HCT116 (cell line): ENCODE data around the gene KIF18A. TPM values are rescaled to one million over a fixed set of nuclear protein-coding genes. Genes with fewer than 3 reads are reported as not detected.

Experiments
- ATAC-seq: fragments of 200-7000 bp; cut with Tn5 transposase; 2 replicates; pipeline ENCODE4 v1.9.1; 2020; ENCODE audit warnings: mild to moderate bottlenecking, moderate library complexity
- BruUV-seq: library from RNA; stranded (reverse); fragments of 400-500 nt; replicated peaks from 2 replicates; lab custom pipeline; 2021; lab: Mats Ljungman, UMichigan
- CTCF ChIA-PET: fragments of 300-600 bp; sonication (Branson Sonifier 250); formaldehyde crosslinking; loops from one replicate; lab custom pipeline; 2021; ENCODE audit warnings: antibody characterized with exemption; lab: Charles Lee
- POLR2A ChIA-PET: fragments of 300-600, 350-600 bp; sonication (Branson Sonifier 250); formaldehyde crosslinking; loops from one replicate; lab custom pipeline; 2021; ENCODE audit warnings: antibody characterized with exemption; lab: Charles Lee
- RAD21 ChIA-PET, 2 experiments: fragments of 300-600 bp; sonication (Branson Sonifier 250); formaldehyde crosslinking; loops; one replicate each; lab custom pipeline; 2023; ENCODE audit warnings: low total read pairs in 2 of 2; ENCODE audit not compliant: uncharacterized antibody in 2 of 2, unreplicated experiment in 2 of 2, low non-redundant PET in 1 of 2; lab: Charles Lee
- DNase-seq: peaks from one replicate; pipeline ENCODE4 v3.0.0-alpha.2; 2010; ENCODE audit warnings: low read depth, low spot score
- H2AFZ ChIP-seq: fragments of 200-600 bp; shearing (Covaris generic), sonication (generic); 2 replicates; pipeline ENCODE4 v1.6.1; 2017; ENCODE audit warnings: low read depth, mixed run types, mixed read lengths, antibody characterized with exemption, low read length; ENCODE audit not compliant: poor library complexity, severe bottlenecking
- H3K27ac ChIP-seq: 2 replicates; pipeline ENCODE4 v1.5.1; 2012; ENCODE audit warnings: low read depth, low read length
- H3K27me3 ChIP-seq: fragments of 200-600 bp; sonication (generic); 2 replicates; pipeline ENCODE4 v1.6.1; 2016; ENCODE audit warnings: mixed run types, low read length, mixed read lengths; ENCODE audit not compliant: insufficient read depth
- H3K36me3 ChIP-seq, 2 experiments: fragments of 200-500 bp in 1 of 2; fragments of 200-600 bp in 1 of 2; sonication (Bioruptor generic) in 1 of 2; sonication (generic) in 1 of 2; 2 replicates each; pipeline versions ENCODE4 v1.5.1 to v1.6.1; 2014 to 2016; ENCODE audit warnings: low read length in 2 of 2, inconsistent platforms in 1 of 2, mixed read lengths in 1 of 2, mixed run types in 1 of 2; ENCODE audit not compliant: insufficient read depth in 2 of 2, control insufficient read depth in 1 of 2
- H3K4me1 ChIP-seq, 2 experiments: fragments of 200-600 bp in 1 of 2; sonication (generic) in 1 of 2; 2 replicates each; pipeline versions ENCODE4 v1.5.1 to v1.6.1; 2012 to 2017; ENCODE audit warnings: low read length in 2 of 2, inconsistent platforms in 1 of 2, mild to moderate bottlenecking in 1 of 2, mixed read lengths in 1 of 2, mixed run types in 1 of 2, moderate library complexity in 1 of 2; ENCODE audit not compliant: insufficient read depth in 2 of 2, control insufficient read depth in 1 of 2
- H3K4me2 ChIP-seq: fragments of 200-600 bp; sonication (generic); 2 replicates; pipeline ENCODE4 v1.6.1; 2017; ENCODE audit warnings: mixed run types, low read length, mixed read lengths
- H3K4me3 ChIP-seq, 2 experiments: fragments of 200-600 bp in 1 of 2; sonication (generic) in 1 of 2; replicated peaks in 1 of 2; 2 replicates each; pipeline ENCODE4 v1.5.1; 2011 to 2016; ENCODE audit warnings: low read length in 2 of 2, control low read depth in 1 of 2, low read depth in 1 of 2, mild to moderate bottlenecking in 1 of 2, mixed read lengths in 1 of 2, mixed run types in 1 of 2
- H3K79me2 ChIP-seq: fragments of 200-600 bp; sonication (generic); 2 replicates; pipeline ENCODE4 v1.6.1; 2017; ENCODE audit warnings: mild to moderate bottlenecking, mixed run types, low read length, moderate library complexity, mixed read lengths; ENCODE audit not compliant: insufficient read depth
- H3K9ac ChIP-seq: fragments of 200-600 bp; sonication (generic); 2 replicates; pipeline ENCODE4 v1.6.1; 2016; ENCODE audit warnings: low read length, mixed read lengths
- H3K9me2 ChIP-seq: fragments of 200-600 bp; sonication (generic), shearing (Covaris generic); 2 replicates; pipeline ENCODE4 v1.6.1; 2017; ENCODE audit warnings: mixed run types, mild to moderate bottlenecking, moderate library complexity; ENCODE audit not compliant: insufficient read depth
- H3K9me3 ChIP-seq, 2 experiments: fragments of 200-500 bp in 1 of 2; fragments of 200-600 bp in 1 of 2; sonication (Bioruptor generic) in 1 of 2; sonication (generic) in 1 of 2; 2 replicates each; pipeline ENCODE4 v1.6.1; 2014 to 2017; ENCODE audit warnings: low read length in 2 of 2, mixed read lengths in 2 of 2, inconsistent platforms in 1 of 2, low read depth in 1 of 2, mild to moderate bottlenecking in 1 of 2, mixed run types in 1 of 2, moderate library complexity in 1 of 2; ENCODE audit not compliant: control insufficient read depth in 1 of 2, insufficient read depth in 1 of 2
- H4K20me1 ChIP-seq: fragments of 200-600 bp; sonication (generic), shearing (Covaris generic); 2 replicates; pipeline ENCODE4 v1.6.1; 2017; ENCODE audit warnings: mixed run types, mild to moderate bottlenecking, moderate library complexity; ENCODE audit not compliant: insufficient read depth
- ATF3 ChIP-seq: IDR thresholded peaks from 2 replicates; pipeline ENCODE4 v1.6.1; 2012
- CBX3 ChIP-seq: IDR thresholded peaks from 2 replicates; pipeline ENCODE4 v1.6.1; 2012; ENCODE audit warnings: low read depth
- CTCF ChIP-seq, 3 experiments: fragments of 200-600 bp in 1 of 3; sonication (generic) in 1 of 3; IDR thresholded peaks in 2 of 3; conservative IDR thresholded peaks in 1 of 3; 2 replicates each; pipeline ENCODE4 v1.5.1; 2012 to 2017; ENCODE audit warnings: low read depth in 2 of 3, low read length in 2 of 3, antibody characterized with exemption in 1 of 3, borderline replicate concordance in 1 of 3, control low read depth in 1 of 3, mild to moderate bottlenecking in 1 of 3, mixed read lengths in 1 of 3, mixed run types in 1 of 3, moderate library complexity in 1 of 3; ENCODE audit not compliant: insufficient read depth in 1 of 3
- EGR1 ChIP-seq: IDR thresholded peaks from 2 replicates; pipeline ENCODE4 v1.6.1; 2012; ENCODE audit warnings: low read depth
- ELF1 ChIP-seq: IDR thresholded peaks from 2 replicates; pipeline ENCODE4 v1.6.1; 2012; ENCODE audit warnings: low read depth, borderline replicate concordance
- EZH2 ChIP-seq: fragments of 200-600 bp; sonication (generic); IDR thresholded peaks from 2 replicates; pipeline ENCODE4 v1.6.1; 2017; ENCODE audit warnings: antibody characterized with exemption, mixed run types
- FOSL1 ChIP-seq: IDR thresholded peaks from 2 replicates; pipeline ENCODE4 v1.6.1; 2012; ENCODE audit warnings: low read depth
- JUND ChIP-seq: IDR thresholded peaks from 2 replicates; pipeline ENCODE4 v1.6.1; 2012
- POLR2A ChIP-seq: IDR thresholded peaks from 2 replicates; pipeline ENCODE4 v1.7.0; 2011; ENCODE audit warnings: borderline replicate concordance; ENCODE audit not compliant: insufficient read depth, insufficient read length; ENCODE audit errors: extremely low read depth
- POLR2AphosphoS5 ChIP-seq: IDR thresholded peaks from 2 replicates; pipeline ENCODE4 v1.6.1; 2011; ENCODE audit warnings: mild to moderate bottlenecking, low read depth, low read length, moderate library complexity
- RAD21 ChIP-seq: IDR thresholded peaks from 2 replicates; pipeline ENCODE4 v1.6.1; 2012; ENCODE audit warnings: low read depth, mild to moderate bottlenecking
- REST ChIP-seq: IDR thresholded peaks from 2 replicates; pipeline ENCODE4 v1.6.1; 2012; ENCODE audit warnings: low read depth
- SIN3A ChIP-seq: IDR thresholded peaks from 2 replicates; pipeline ENCODE4 v1.6.1; 2012; ENCODE audit warnings: low read depth
- TCF7L2 ChIP-seq: IDR thresholded peaks from 2 replicates; pipeline ENCODE4 v1.7.0; 2011; ENCODE audit warnings: borderline replicate concordance, inconsistent platforms; ENCODE audit not compliant: insufficient read depth, insufficient read length; ENCODE audit errors: extremely low read depth
- ZNF274 ChIP-seq: fragments of 200-500 bp; sonication (Bioruptor generic); IDR thresholded peaks from 2 replicates; pipeline ENCODE4 v1.6.1; 2014; ENCODE audit warnings: mild to moderate bottlenecking, low read depth, low read length, inconsistent platforms
- intact Hi-C: fragments of 100-400 bp; cut with micrococcal nuclease; formaldehyde crosslinking; loops from 2 replicates; pipeline ENCODE4 v1.10.0; 2022
- total RNA-seq: library from RNA; stranded (reverse); gene quantifications from one replicate; pipeline ENCODE4 v1.2.1, GENCODE V29; 2021; ENCODE audit not compliant: unreplicated experiment

Gene KIF18A
- total RNA-seq, 1 experiment from 2014 or later, result 50.7 TPM

GRCh38 chr11:27996066-27996465 lies 111.9 kb downstream of the KIF18A start:
- no peak for DNase-seq
- POLR2A ChIA-PET, result no interaction called here
- Histone ChIP-seq H3K4me1 (no peaks in the 10 kb centered on the region), H3K36me3 (no peaks in the 10 kb centered on the region), H3K9ac (no peak overlapping the region), H2AFZ (no peak overlapping the region), H3K27ac (no peak overlapping the region), H3K4me2 (no peak overlapping the region), H4K20me1 (no peaks in the 10 kb centered on the region), H3K9me2 (no peaks in the 10 kb centered on the region), H3K4me3 (no peak overlapping the region), H3K27me3 (no peaks in the 10 kb centered on the region), H3K79me2 (no peaks in the 10 kb centered on the region), H3K9me3 (peaks cover 0 to 5% of the 10 kb centered on the region in 2 experiments; a peak in 2 of 4 replicates)
- CTCF ChIA-PET, result no interaction called here
- no peak for TF ChIP-seq CTCF (IDR thresholded peaks at IDR 0.05 in 2 of 3, conservative IDR thresholded peaks at IDR 0.05 in 1 of 3; ENCODE audit: borderline replicate concordance in 1 of 3, insufficient read depth in 1 of 3, low read depth in 2 of 3, low read length in 2 of 3)
- TF ChIP-seq EGR1, result no peak
- no peak for TF ChIP-seq REST
- no peak for TF ChIP-seq EZH2
- no peak for TF ChIP-seq CBX3
- no peak for TF ChIP-seq ZNF274
- no peak for TF ChIP-seq SIN3A
- TF ChIP-seq ELF1, result no peak
- TF ChIP-seq FOSL1, result no peak
- no peak for TF ChIP-seq POLR2AphosphoS5
- TF ChIP-seq ATF3, result no peak
- TF ChIP-seq RAD21, result no peak
- no peak for TF ChIP-seq POLR2A
- no peak for TF ChIP-seq JUND
- no peak for TF ChIP-seq TCF7L2
- ATAC-seq, result no peak
- BruUV-seq, result no TSS peak
- RAD21 ChIA-PET, result no interaction called here
- intact Hi-C loops, result no loop called here
